ENCODE results near the gene SLC39A11. TPM values are rescaled to one million over a fixed set of nuclear protein-coding genes. Genes with fewer than 3 reads are reported as not detected.
"Not testable (repeated sequence)": the region's sequence is repeated elsewhere in the genome, so short reads cannot be mapped to it uniquely, and the experiment has no call there.

The SLC39A11 gene
- total RNA-seq, 3 donors from 2014 or later = 16.7 to 23.3 (median 20.1) TPM

DNA sequence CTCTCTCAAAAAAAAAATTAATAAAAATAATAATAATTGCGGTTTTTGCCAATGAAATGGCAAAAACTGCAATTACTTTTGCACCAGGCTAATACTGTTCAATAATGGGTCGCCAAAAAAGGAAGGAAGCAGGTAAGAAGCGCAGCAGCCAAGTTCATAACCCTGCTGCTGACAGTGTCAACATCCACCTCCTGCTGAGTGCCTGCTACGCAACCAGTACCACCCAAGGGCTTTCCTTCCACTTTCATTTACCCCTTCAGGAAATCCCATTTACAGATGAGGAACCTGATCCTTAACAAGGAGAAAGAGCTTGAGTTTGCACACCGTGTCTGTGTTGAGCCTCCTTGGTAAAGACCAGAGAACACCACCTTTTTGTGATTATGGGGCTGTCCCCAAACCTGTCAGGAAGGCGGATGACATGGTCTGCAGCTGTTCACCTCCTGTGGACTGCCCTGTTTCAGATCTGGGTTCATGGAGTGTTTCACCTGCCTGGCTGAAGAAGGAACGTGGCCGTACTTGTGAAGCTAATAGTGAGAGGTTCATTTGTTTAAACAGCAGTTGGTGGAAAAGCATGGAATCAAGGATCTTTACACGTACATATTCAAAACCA lies 378.0 kb downstream of the SLC39A11 start:
- ATAC-seq (no peak), DNase-seq (no peak)
- H3K9me3 Mint-ChIP-seq = peaks cover 11% of the 10 kb centered on the region
- H3K4me3 Mint-ChIP-seq = no peak overlapping the region
- no peaks in the 10 kb centered on the region for H3K27me3 Mint-ChIP-seq (ENCODE audit: low read depth)
- H3K4me1 Mint-ChIP-seq (ENCODE audit: low read depth) = peaks cover 26% of the 10 kb centered on the region
- H3K36me3 Mint-ChIP-seq (ENCODE audit: insufficient read depth) = peaks cover 11% of the 10 kb centered on the region

DNA sequence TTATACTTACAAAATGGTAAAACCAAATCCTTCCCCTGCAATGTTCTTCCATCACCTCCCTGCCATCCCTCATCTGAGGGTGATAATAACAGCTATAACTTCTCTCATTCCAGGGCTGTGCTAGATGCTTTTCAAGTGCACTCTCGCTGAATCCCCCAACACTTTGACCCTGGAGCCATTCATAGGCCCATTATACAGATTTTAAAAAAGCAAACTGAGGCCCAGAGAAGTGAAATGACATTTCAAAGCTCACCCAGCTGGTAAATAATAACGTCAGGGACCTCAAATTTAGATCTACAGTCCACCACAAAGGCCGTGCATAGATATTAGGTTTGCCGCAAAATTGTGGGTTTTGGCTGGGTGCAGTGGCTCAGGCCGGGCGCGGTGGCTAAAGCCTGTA lies 378.8 kb downstream of the SLC39A11 start:
- Mint-ChIP-seq H3K4me1 (ENCODE audit: low read depth) (peaks cover 26% of the 10 kb centered on the region), H3K9me3 (peaks cover 11% of the 10 kb centered on the region), H3K4me3 (no peak overlapping the region), H3K36me3 (ENCODE audit: insufficient read depth) (peaks cover 11% of the 10 kb centered on the region), H3K27me3 (ENCODE audit: low read depth) (no peaks in the 10 kb centered on the region)
- ATAC-seq = no peak
- DNase-seq = no peak

DNA sequence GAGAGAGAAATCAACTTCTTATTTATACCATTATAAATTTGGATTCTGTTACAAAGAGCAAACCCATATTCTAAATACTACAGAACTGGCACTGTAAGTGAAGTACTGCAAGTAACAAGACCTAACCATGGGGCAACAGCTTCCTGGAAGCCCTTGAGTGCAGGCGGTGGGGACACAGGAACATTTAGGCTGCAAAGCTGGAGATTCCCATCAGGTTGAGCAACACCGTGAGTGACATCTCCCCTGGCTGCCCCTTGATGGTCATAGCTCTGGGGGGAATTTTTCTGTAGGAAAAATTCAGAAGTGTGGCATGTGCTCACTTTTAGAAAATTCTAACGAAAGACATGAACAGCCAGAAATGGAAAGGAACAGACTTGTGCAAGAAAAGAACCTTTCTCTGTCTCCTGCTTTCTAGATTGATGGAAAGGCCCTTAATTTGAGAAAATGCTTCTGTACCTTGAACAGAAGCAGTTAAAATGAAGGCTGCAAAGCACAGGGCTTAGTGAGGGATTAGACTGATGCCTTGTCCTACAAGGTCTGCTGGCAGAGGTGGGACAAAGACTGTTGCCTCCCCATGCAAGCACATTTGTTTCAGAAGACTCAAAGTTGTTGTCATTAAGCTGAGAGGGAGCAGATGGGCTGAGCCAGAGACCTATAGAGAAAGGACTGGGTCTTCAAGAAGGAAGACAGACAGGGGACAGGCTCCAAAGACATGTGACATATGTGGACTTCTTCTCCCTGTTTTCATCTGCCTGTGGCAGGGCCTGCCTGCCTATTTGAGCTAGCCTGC lies 380.8 kb downstream of the SLC39A11 start:
- H3K4me1 Mint-ChIP-seq (ENCODE audit: low read depth) = peaks cover 26% of the 10 kb centered on the region
- H3K27me3 Mint-ChIP-seq (ENCODE audit: low read depth) = no peaks in the 10 kb centered on the region
- peaks cover 15% of the 10 kb centered on the region for H3K36me3 Mint-ChIP-seq (ENCODE audit: insufficient read depth)
- ATAC-seq = no peak
- no peak for DNase-seq
- H3K4me3 Mint-ChIP-seq = no peak overlapping the region
- peaks cover 16% of the 10 kb centered on the region for H3K9me3 Mint-ChIP-seq

DNA sequence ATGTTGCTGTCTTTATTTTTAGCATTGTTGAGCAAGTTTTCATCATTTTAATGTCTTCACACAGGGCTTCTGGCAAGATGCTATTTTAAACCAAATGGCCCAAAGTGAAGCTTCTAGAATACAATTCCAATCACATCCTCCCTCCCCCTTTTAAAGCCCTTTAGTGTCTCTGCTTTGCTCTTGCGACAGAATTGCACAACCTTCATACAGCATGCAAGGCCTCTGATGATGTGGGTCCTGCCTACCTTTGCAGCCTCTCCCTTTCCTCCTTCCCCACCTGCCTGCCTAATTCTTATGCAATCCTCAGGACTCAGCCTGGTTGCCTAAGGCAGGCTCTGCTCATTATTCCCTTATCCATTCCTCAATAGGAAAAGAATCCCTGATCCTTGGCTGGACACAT lies 381.7 kb downstream of the SLC39A11 start:
- Mint-ChIP-seq H3K36me3 (ENCODE audit: insufficient read depth) (peaks cover 15% of the 10 kb centered on the region), H3K27me3 (ENCODE audit: low read depth) (no peaks in the 10 kb centered on the region), H3K9me3 (peaks cover 16% of the 10 kb centered on the region), H3K4me3 (no peak overlapping the region), H3K4me1 (ENCODE audit: low read depth) (peaks cover 31% of the 10 kb centered on the region)
- no peak for DNase-seq
- no peak for ATAC-seq

DNA sequence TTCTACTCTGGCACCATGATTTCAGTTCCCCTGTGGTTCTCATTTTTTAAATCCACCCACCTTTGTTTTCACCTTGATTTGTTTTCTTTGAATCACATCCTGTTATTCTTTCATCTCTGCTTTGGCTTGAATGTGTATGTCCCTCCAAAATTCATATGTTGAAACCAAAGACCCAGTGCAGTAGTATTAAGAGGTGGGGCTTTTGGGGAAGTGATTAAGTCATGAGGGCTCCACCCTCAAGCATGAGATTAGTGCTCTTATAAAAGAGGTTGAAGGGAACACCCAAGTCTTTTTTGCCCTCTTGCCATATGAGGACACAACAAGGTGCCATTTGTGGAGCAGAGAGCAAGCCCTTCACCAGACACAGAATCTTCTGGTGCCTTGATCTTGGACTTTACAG lies 382.3 kb downstream of the SLC39A11 start:
- H3K4me3 Mint-ChIP-seq = no peak overlapping the region

DNA sequence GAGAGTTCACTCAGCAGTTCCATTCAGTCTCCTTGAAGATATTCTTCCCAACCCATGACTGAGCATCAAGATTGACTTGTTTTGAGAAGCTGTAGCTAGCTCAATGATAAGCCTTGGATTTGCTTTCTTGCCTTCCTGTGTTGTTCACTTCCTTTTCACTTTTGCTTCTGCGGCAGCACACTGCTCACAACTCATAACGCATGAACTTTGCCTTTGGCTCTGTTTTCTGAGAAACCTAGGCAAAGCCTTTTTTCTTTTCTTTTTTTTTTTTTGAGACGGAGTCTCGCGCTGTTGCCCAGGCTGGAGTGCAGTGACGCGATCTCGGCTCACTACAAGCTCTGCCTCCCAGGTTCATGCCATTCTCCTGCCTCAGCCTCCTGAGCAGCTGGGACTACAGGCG lies 383.8 kb downstream of the SLC39A11 start:
- peaks cover 16% of the 10 kb centered on the region for H3K9me3 Mint-ChIP-seq
- not testable (repeated sequence) for H3K4me3 Mint-ChIP-seq; DNase-seq; ATAC-seq; H3K27me3 Mint-ChIP-seq (ENCODE audit: low read depth)
- peaks cover 31% of the 10 kb centered on the region for H3K4me1 Mint-ChIP-seq (ENCODE audit: low read depth)
- H3K36me3 Mint-ChIP-seq (ENCODE audit: insufficient read depth) = peaks cover 11% of the 10 kb centered on the region

More for the DNA sequence above, 382.3 kb downstream of the SLC39A11 start:
- Mint-ChIP-seq H3K36me3 (ENCODE audit: insufficient read depth) (peaks cover 15% of the 10 kb centered on the region), H3K9me3 (peaks cover 16% of the 10 kb centered on the region), H3K4me1 (ENCODE audit: low read depth) (peaks cover 31% of the 10 kb centered on the region), H3K27me3 (ENCODE audit: low read depth) (no peaks in the 10 kb centered on the region)
- ATAC-seq (peak in 1 of 2 donors; percentile 40), DNase-seq (no peak)

DNA sequence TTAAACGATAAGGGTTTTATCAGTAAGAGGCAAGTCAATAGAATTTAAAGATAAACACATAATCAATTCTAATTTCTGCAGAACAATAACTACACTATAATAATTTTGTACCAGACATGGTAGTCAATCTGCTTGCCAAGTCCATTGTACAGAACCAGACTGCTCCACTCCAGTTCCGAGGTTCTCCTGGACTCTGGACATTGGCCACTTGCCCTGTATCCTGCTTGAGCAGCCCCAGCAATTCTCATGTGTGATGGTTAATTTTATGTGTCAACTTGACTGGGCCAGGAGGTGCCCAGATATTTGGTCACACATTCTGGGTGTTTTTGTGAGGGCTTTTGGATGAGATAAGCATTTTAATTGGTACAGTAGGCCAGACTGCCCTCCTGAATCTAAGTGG lies 384.6 kb downstream of the SLC39A11 start:
- Mint-ChIP-seq H3K9me3 (peaks cover 16% of the 10 kb centered on the region), H3K4me1 (ENCODE audit: low read depth) (peaks cover 31% of the 10 kb centered on the region), H3K27me3 (ENCODE audit: low read depth) (no peaks in the 10 kb centered on the region), H3K4me3 (no peak overlapping the region), H3K36me3 (ENCODE audit: insufficient read depth) (peaks cover 8% of the 10 kb centered on the region)
- ATAC-seq (no peak), DNase-seq (no peak)

DNA sequence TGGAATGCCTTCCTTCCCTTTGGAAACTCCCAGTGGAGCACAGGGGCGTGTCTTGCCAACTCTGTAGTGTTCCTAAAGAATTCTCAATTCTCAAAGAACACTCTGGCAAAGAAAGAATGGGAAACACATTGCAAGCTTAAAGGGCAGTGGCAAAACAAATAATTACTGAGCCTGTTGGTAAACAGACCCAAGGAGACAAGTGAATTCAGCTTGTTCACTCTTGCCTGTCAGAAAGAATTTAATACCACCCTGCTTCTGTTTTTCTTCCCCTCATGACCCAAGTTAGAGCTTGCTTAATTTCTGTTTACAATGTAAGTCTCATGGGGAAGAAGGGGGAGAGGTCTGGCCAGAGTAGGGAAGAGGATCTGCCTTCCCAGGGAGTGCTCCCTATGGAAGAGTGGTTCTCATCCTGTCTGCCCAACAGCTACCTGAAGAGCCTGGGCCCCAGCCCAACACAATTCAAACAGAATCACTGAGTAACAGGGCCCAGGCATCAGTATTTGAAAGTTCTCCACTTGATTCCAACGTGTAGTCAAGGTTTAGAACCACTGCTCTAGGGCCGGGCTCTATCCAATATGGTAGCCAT lies 386.0 kb downstream of the SLC39A11 start:
- peaks cover 31% of the 10 kb centered on the region for H3K4me1 Mint-ChIP-seq (ENCODE audit: low read depth)
- H3K4me3 Mint-ChIP-seq = no peak overlapping the region
- H3K9me3 Mint-ChIP-seq = peaks cover 11% of the 10 kb centered on the region
- H3K36me3 Mint-ChIP-seq (ENCODE audit: insufficient read depth) = peaks cover 8% of the 10 kb centered on the region
- no peak for DNase-seq
- ATAC-seq = no peak
- no peaks in the 10 kb centered on the region for H3K27me3 Mint-ChIP-seq (ENCODE audit: low read depth)

DNA sequence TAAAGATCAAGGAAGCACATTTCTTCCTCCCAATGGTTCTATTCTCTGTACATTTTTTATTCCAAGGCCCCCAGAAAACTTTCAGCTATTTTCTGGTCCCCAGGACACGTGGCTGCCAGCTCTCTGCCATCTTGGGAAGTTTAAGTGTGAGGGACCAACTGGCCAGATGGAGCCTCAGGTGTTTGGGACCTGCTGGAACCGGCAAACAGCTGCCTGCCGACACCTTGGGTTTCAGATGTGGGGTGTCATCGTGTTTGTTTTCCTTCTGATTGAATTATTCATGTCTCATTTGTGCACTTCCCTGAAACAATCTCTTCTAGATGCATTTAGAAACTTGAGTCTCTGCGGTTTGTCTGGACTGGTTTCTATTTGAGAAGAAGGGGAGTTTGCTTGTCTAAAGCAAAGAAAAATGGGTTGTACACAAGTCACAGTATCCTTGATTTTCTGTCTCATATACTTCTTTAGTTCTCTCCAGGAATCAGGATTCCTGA lies 386.5 kb downstream of the SLC39A11 start:
- H3K4me3 Mint-ChIP-seq = no peak overlapping the region
- no peak for DNase-seq
- no peak for ATAC-seq
- H3K27me3 Mint-ChIP-seq (ENCODE audit: low read depth) = no peaks in the 10 kb centered on the region
- peaks cover 6% of the 10 kb centered on the region for H3K9me3 Mint-ChIP-seq
- H3K36me3 Mint-ChIP-seq (ENCODE audit: insufficient read depth) = peaks cover 5% of the 10 kb centered on the region
- H3K4me1 Mint-ChIP-seq (ENCODE audit: low read depth) = peaks cover 28% of the 10 kb centered on the region

DNA sequence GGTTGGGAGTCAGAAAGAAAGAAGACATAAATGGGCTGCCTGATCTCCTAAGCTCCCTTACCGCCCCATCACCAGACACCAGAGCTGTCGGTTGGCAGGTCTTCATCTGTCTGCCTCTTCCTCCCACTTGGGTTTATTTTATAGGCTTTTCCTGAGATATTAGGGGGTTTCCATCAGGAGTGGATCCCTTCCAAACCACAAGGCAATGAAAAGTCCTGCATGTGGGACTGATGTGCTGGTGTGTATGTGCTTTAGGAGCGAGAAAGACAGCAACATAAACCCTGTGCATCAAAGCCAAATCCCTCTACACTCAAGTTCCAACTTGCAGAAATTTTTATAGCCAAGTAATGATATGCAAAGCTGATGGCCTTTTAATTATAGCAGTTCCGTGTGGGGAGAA lies 389.5 kb downstream of the SLC39A11 start:
- no peak overlapping the region for H3K4me3 Mint-ChIP-seq
- H3K27me3 Mint-ChIP-seq (ENCODE audit: low read depth) = no peaks in the 10 kb centered on the region
- peaks cover 5% of the 10 kb centered on the region for H3K36me3 Mint-ChIP-seq (ENCODE audit: insufficient read depth)
- ATAC-seq (no peak), DNase-seq (no peak)
- no peaks in the 10 kb centered on the region for H3K9me3 Mint-ChIP-seq
- H3K4me1 Mint-ChIP-seq (ENCODE audit: low read depth) = peaks cover 5% of the 10 kb centered on the region

DNA sequence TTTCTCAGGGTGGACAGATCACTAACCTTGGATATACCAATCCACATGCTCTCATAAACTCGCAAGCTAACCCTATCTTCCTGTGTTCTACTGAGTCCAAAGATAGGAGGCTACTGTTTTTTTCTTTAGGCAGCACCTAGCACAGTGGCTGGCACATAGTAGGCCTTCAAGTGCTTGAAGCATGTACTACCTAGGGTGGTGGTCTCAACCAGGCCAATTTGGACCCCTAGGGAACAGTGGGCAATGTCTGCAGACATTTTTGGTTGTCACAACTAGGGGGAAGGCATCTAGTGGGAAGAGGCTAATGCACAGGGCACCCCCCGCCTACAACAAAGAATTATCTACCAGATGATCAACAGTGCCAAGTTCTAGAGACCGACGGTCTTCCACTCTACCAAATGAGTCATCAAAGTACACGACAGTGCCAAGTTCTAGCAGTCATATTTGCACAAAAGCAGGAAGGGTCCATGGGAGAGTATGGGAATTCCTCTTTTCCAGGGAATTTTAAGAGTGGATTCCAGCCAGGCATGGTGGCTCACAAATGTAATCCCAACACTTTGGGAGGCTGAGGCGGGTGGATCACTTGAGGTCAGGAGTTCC lies 390.3 kb downstream of the SLC39A11 start:
- peaks cover 3% of the 10 kb centered on the region for H3K36me3 Mint-ChIP-seq (ENCODE audit: insufficient read depth)
- ATAC-seq (no peak), DNase-seq (no peak)

DNA sequence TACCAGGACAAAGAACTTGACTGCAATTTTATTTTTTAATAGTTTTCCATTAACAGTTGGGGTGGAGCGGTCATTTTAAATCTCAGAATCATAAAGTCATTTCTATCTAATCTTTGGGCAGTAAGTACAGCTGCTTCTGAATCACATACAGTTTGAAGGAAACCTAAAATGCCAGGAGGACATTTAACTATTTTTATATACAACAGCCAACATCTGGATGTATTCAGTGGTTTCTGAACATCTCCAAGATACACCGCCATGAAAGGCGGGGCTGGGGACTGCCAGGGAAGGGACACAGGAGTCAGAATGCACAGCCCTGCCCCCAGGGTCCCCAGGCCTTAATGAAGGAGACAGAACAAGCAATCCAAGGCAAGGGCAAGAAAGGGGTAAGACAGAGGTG lies 392.3 kb downstream of the SLC39A11 start:
- Mint-ChIP-seq H3K9me3 (no peaks in the 10 kb centered on the region), H3K36me3 (ENCODE audit: insufficient read depth) (peaks cover 5% of the 10 kb centered on the region), H3K27me3 (ENCODE audit: low read depth) (no peaks in the 10 kb centered on the region), H3K4me1 (ENCODE audit: low read depth) (no peaks in the 10 kb centered on the region), H3K4me3 (no peak overlapping the region)
- ATAC-seq (no peak), DNase-seq (no peak)

More for the DNA sequence above, 390.3 kb downstream of the SLC39A11 start:
- H3K4me1 Mint-ChIP-seq (ENCODE audit: low read depth) = peaks cover 5% of the 10 kb centered on the region
- H3K27me3 Mint-ChIP-seq (ENCODE audit: low read depth) = no peaks in the 10 kb centered on the region
- no peak overlapping the region for H3K4me3 Mint-ChIP-seq
- H3K9me3 Mint-ChIP-seq = no peaks in the 10 kb centered on the region

DNA sequence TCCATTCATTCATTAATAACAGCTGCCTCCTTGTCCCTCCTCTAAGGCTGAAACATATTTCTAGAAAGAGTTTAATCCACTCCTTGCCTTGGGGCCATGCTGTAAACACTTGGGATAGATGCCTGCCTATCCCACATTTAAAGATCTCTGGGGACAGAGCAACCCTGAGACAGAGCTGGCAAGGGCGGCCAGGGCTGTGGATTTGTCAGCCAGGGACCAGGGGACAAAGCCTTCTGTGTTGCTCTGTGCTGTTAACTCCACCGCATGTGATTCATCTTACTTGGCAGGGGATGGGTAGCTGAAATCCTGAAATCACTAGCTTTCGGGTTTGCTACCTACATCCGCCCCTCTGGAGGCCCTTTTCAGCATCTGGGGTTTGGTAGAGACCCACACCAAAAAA lies 392.9 kb downstream of the SLC39A11 start:
- no peaks in the 10 kb centered on the region for H3K4me1 Mint-ChIP-seq (ENCODE audit: low read depth)
- DNase-seq (no peak), ATAC-seq (no peak)
- peaks cover 6% of the 10 kb centered on the region for H3K36me3 Mint-ChIP-seq (ENCODE audit: insufficient read depth)
- H3K27me3 Mint-ChIP-seq (ENCODE audit: low read depth) = no peaks in the 10 kb centered on the region
- H3K9me3 Mint-ChIP-seq = no peaks in the 10 kb centered on the region
- H3K4me3 Mint-ChIP-seq = no peak overlapping the region

DNA sequence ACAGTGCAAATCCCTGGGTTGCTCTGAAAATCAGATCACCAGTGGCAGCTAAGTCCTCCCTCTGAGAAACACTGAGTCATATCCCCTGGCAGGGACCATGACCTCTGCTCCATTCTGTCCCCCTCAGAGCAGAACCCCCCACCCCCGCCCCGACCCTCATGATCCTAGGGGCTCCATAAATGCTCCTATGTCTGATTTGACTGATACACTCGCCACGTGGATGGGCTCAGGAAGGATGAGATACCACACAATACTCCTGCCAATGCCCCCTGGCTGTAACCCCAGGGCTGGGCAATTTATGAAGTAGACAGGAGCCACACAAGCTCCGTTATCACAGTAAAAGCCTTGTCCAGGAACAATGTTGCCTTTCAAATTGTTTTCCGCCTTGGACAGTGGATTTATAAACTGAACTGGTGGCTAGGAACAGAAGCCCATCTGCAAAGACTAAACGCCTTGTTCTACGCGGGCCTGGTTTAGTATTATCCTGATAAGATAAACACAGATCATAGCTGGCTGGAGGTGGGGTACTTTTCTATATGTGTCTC lies 394.8 kb downstream of the SLC39A11 start:
- ATAC-seq = no peak
- no peak overlapping the region for H3K4me3 Mint-ChIP-seq
- DNase-seq = no peak
- H3K9me3 Mint-ChIP-seq = no peaks in the 10 kb centered on the region
- no peaks in the 10 kb centered on the region for H3K4me1 Mint-ChIP-seq (ENCODE audit: low read depth)
- H3K36me3 Mint-ChIP-seq (ENCODE audit: insufficient read depth) = peaks cover 6% of the 10 kb centered on the region
- H3K27me3 Mint-ChIP-seq (ENCODE audit: low read depth) = no peaks in the 10 kb centered on the region
